Measurements from ENCODE around the gene ERBIN. TPM values are rescaled to one million over a fixed set of nuclear protein-coding genes. Genes with fewer than 3 reads are reported as not detected.

Gene ERBIN
- polyA plus RNA-seq, 4 donors = 91.9 to 117 (median 114) TPM

GRCh38 chr5:66122379-66123034 lies 196.1 kb downstream of the ERBIN start:
- no peak for DNase-seq (ENCODE audit: low read depth in 4 of 4, low spot score in 3 of 4)

GRCh38 chr5:66129144-66129543 lies 202.8 kb downstream of the ERBIN start:
- no peak for DNase-seq (ENCODE audit: low read depth in 4 of 4, low spot score in 3 of 4)

GRCh38 chr5:66130493-66130892 lies 204.1 kb downstream of the ERBIN start:
- DNase-seq (ENCODE audit: low read depth in 4 of 4, low spot score in 3 of 4) = no peak

Other genes starting within 250 kb of the ERBIN start
- 10 to 100 TPM in 2 of 4 donors, 1 to 10 TPM in 2; 8.1 to 10.6 (median 9.8) TPM for gene SGTB, start 204.5 kb upstream of the ERBIN start, polyA plus RNA-seq (ENCODE audit: insufficient read length in 4 of 4)
- 10 to 100 TPM; 34.8 to 48.8 (median 43.3) TPM for gene NLN, start 204.4 kb upstream of the ERBIN start, polyA plus RNA-seq (ENCODE audit: insufficient read length in 4 of 4)
- 100 to 1,000 TPM; 135 to 170 (median 155) TPM for gene SREK1, start 217.7 kb downstream of the ERBIN start, polyA plus RNA-seq (ENCODE audit: insufficient read length in 4 of 4)